ENCODE results near the gene ZCCHC2.

The ZCCHC2 gene

DNA sequence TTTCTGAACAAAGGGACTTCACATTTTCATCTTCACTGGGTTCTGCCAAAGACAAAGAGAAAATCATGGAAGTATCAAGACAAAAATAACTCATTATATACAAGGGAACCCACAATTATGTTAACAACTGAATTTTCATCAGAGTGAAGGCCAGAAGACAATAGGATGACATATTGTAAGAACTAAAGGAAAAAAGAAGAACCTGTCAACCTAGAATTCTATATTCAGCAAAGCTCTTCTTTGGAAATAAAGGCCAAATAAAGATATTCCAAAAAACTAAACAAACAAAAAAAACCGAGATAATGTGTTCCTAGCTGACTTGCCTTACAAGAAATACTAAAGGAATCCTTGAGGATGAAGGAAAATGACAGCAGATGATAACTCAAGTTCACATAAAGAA lies 10.3 kb upstream of the ZCCHC2 start:
- no peak for DNase-seq (ENCODE audit: low read depth)

DNA sequence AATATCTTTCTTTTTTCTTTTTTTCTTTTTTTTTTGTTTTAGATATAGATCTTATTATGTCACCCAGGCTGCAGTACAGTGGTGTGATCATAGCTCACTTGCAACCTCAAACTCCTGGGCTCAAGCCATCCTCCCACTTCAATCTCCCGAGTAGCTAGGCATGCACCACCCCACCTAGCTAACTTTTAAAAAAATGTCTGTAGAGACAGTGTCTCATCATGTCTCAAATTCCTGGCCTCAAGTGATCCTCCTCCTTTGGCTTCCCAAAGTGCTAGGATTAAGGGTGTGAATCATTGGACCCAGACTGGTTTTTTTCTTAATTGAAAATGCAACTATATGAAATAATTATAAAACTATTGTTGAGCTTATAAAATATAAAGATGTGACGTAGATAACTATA lies 9.8 kb upstream of the ZCCHC2 start:
- no peak for DNase-seq (ENCODE audit: low read depth)

DNA sequence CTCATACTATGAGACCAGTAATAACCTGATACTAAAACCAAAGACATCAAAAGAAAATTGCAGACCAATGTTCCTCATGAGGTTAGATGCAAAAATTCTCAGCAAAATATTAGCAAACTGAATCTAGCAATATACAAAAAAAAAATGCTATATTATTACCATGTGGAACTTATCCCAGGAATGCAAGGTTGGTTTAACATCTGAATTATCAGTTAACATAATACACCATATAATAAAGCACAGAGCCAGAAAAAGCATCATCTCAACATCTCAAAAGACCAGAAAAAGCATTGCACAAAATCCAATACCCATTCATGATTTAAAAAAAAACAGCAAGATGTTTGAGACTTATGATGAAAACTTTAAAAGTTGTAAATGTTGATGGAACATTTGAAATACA lies 8.3 kb upstream of the ZCCHC2 start:
- DNase-seq (ENCODE audit: low read depth), result no peak

DNA sequence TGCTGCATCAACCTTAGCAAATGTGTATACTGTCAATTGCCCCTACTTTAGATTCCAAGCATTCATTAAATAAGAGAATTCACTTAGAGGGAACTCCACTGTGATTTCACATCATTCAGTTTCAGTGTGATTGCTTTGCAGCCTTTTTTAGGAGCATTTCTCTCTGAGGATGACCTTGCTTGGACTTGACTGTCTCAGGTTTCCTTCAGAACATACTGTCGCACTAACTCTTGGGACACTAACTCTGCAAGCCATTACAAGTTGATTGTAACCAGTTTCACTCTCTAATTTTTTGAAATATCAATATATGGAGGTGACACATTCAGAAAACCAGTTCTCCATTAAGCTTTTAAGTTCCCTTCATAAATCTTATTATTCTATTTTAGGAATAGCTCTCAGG lies 6.6 kb upstream of the ZCCHC2 start:
- no peak for DNase-seq (ENCODE audit: low read depth)

DNA sequence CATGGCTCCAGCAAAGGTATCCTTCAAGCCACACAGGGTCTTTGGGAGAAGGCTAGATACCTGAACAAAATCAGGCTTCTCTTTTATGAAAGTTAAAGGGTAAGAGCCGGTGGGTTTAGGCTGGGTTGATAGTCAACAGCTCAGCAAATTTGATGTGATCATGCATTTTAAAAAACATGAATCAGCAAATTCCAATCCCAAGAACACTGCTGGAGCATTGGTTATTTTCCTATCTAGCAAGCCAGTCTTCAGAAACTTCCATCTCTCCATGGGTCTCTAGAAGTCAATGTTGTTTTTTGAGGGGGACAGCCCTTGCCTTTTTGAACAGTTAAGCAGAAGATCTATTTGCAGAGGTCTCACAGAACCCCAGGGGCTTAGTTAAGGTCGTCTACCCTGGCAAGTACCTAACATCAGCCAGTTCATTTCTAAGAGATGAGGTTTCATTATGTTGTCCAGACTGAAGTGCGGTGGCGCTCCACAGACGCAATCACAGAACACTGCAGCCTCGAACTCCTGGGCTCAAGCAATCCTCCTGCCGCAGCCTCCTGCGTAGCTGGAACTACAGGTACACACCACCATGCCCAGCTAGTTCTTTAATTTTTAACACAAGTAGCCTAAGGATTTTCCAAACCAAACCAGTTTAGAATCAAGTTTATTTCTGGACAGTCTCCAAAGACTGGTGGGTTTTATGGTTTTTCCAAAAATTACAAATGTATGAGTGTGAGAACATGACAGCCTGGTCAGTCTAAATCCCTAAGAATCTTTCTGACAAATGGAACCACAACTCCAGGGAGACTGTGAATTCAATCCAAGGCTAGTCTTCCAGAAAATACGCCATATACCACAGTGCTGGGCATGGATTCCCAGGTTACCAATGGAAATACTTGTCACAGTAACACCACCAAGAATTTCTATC lies 4.1 kb upstream of the ZCCHC2 start:
- DNase-seq (ENCODE audit: low read depth), result no peak

DNA sequence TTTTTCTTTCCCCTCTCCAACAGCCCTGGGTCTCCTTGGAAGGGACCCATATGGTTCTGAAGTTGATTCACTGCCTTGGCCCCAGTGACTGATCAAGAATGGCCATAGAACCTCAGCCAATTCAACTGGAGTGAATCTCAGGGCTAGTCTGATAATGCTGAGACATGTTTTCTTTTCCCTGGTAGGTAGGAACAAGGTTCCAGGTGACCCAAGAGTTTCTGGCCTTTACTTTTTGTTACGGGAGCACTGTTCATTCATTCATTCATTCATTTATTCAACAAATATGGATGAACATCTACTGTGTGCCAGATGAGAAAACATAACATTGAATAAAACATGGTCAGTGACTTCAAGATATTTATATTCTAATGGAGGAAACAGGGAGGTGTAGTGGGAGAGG lies 3.1 kb upstream of the ZCCHC2 start:
- no peak for DNase-seq (ENCODE audit: low read depth)

DNA sequence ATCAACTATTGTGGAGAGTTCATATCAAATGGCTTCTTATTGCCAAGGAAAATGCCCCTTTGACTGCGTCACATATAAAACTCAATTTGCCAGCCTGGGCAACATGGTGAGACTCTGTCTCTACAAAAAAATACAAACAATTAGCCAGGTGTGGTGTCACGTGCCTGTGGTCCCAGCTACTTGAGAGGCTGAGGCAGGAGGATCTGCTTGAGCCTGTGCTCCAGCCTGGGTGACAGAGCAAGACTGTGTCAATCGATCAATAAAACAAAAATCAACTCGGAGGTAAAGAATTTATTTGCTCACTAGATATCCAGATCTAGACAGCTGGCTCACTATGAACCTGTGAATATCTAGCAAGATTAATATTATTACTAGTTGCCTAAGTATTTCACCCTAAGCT lies 1.7 kb upstream of the ZCCHC2 start:
- no peak for DNase-seq (ENCODE audit: low read depth)

DNA sequence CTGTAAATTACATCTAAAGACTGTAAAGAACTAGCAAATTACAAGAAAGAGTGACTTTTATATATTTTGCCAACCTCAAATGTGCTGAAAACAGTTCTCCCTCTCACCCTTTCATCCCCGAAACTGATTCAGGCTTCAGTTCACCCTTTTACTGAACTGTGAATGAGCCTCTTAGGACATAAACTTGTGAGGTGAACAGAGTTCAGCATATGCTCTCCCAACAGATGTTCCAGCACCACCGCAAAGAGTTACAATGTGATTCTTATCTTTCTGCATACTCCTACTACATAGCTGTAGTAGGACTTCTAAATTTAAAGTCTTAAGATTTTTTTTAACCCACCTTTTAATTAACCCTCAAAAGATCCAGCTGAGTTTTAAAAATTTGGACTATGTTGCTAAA lies 1.2 kb upstream of the ZCCHC2 start:
- no peak for DNase-seq (ENCODE audit: low read depth)

DNA sequence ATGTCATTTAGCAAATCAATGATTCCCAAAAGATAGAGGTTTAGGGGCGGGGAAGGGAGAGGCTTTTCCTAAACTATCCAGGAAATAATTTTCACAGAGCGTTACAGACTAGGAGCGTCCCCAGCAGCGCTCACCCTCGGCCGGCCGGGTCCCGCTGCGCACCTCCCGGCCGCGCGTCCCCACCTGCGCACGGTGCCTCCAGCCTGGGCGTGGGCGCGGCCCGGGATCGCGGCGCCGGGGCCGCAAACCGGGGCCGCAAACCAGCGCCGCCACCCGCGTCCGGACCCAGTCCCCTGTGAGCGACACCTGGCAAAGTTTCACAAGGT lies 684 bp upstream of the ZCCHC2 start:
- no peak for DNase-seq (ENCODE audit: low read depth)

DNA sequence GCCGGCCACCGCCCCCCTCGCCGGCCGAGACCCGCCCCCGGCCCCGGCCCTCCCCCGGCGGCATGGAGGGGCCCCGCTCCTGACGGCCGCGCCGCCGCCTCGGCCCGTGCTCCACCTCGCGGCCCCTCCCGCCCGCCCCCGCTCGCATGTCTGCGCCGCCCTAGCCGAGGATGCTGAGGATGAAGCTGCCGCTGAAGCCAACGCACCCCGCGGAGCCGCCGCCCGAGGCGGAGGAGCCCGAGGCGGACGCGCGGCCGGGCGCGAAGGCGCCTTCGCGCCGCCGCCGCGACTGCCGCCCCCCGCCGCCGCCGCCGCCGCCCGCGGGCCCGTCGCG lies 397 bp downstream of the ZCCHC2 start:
- no peak for DNase-seq (ENCODE audit: low read depth)

DNA sequence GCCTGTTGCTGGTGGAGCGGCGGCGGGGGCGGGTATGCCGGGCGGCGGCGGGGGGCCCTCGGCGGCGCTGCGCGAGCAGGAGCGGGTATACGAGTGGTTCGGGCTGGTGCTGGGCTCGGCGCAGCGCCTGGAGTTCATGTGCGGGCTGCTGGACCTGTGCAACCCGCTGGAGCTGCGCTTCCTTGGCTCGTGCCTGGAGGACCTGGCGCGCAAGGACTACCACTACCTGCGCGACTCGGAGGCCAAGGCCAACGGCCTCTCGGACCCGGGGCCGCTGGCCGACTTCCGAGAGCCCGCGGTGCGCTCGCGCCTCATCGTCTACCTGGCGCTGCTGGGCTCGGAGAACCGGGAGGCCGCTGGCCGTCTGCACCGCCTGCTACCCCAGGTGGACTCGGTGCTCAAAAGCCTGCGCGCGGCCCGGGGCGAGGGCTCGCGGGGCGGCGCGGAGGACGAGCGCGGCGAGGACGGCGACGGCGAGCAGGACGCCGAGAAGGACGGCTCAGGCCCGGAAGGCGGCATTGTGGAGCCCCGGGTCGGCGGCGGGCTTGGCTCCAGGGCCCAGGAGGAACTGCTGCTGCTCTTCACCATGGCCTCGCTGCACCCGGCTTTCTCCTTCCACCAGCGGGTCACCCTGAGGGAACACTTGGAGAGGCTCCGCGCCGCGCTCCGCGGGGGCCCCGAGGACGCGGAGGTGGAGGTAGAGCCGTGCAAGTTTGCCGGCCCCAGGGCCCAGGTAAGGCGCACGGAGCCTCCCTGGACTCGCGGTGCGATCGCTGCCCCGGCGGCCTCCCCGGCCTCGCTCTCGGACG lies 1.0 kb downstream of the ZCCHC2 start:
- DNase-seq (ENCODE audit: low read depth), result peak; percentile 22

DNA sequence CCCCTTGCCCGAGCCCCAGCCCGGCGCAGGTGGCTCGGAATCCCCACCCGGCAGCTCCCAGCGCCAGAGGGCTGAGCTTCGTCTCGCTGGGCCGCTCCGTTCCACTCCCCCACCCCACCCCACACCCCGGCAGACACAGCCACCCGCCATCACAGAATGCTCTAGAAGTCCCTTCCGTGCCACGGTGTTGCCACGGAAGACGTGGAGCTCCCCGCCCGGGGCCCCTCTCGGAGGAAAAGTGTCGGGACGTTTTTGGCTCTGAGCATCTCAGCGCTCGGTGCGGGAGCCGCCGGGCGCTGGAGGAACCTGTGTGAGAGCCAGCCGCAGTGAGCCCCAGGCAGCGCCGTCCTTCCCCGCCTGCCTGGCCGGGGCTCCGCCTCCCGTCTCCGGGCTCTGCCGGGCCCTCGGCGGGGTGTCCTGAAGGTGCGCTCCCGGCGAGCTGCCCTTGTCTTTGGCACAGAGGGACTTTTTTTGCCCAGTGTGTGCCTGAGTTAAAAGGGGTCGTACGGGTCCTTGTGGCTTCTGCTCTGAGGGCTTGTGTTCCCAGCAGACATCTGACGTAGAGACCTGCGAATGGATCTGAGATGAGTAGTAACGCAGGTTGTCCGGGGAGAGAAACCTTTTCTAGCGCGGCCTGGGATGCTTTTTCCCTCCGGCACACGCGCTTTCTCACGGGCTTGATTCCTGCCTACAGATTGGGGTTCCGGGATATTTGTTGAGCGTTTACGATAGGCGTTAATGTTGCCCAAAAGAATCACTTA lies 1.8 kb downstream of the ZCCHC2 start:
- DNase-seq (ENCODE audit: low read depth), result peak; percentile 32

DNA sequence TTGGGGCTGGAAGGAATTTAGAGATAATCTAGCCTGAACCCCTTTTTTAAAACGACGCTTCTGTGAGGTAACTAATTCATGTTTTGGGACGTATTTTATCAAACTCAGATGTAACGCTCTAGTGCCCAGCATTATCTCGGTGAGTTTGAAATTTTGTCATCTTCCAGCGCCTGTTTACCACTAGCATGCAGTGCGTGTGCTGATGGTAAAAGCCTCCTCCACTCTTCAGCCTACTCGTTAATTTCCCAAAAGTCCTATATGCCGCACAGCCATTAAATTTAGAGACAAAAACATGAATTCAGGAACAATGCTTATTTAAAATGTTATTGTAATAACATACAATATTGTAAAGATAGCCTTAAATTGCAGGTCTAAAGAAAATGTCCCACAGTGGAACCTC lies 2.8 kb downstream of the ZCCHC2 start:
- no peak for DNase-seq (ENCODE audit: low read depth)

DNA sequence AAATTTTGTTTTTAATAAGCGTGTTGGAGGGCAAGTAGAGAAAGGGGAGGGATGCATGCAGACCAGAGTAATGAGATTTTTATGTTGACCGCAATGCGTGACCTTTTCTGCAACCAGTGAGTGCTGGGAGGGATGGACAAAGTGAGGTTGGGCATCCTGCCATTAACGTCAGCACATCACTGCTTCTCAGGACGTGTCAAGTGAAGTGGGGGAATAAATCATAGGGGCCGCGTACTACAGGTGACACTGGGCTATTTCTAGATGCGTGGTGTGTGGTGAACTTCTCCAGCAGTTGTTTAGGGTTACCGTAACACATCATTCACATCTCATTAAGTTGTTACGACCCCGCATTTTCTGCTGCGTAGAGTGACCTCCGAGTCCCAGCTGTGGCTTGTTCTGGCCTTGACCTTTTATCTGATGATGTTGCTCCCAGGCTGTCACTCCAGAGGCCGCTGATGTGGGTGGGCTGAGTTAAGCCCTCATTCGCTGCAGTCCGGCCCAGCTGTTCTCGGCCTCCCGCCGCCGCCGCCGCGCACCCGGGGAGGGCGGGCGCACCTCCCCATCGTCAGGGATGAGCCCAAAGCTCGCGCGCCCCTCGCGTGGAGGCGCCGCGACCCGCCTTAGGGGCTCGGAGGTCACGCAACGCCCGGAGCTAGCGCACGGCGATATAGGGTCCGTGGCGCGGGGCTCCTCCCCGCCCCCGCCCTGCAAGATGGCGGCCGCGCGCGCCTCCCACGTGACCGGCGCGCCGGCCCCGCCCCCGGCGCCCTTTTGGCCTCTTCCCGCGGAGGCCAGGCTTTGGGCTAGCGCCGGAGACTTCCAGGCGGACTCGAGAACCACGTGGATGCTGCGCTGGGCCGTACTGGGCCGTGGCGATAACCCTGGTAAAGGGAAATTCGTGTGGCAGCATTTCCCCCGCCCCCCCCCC lies 3.5 kb downstream of the ZCCHC2 start:
- peak; percentile 45 for DNase-seq (ENCODE audit: low read depth)

DNA sequence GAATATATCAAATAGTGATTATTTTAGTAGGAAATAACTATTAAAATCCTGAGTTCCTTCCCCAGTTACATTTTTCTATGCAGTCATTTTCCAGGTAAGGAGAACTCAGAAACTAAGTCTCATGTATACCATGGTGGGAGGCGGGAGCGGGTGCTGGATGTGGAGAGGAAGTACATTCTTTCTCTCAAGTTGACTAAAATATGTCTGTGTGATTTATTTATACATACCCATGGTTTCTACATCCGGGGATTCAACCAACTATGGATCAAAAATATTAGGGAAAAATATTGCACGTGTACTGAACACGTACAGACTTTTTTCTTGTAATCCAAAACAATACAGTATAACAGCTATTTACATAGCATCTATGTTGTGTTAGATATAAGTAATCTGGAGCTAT lies 6.8 kb downstream of the ZCCHC2 start:
- DNase-seq (ENCODE audit: low read depth), result no peak

DNA sequence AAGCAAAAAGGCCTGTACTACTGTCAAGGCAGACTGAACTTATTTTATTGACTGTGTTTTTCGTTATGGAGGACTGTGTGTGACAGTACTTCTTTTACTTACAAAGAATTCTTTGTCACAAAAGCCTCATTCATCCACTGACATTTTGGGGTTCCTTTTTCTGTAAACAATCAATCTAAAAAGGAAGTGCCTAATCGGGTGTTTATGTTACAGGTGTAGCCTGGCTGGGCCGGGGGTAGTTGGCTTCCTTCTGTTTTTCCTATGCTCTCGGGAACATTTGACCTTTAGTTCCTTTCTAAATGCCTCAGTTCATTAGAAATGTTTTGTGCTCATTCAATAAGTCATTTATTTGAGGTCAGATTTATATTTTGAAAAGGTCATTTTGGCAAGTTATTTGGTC lies 8.3 kb downstream of the ZCCHC2 start:
- DNase-seq (ENCODE audit: low read depth), result no peak

DNA sequence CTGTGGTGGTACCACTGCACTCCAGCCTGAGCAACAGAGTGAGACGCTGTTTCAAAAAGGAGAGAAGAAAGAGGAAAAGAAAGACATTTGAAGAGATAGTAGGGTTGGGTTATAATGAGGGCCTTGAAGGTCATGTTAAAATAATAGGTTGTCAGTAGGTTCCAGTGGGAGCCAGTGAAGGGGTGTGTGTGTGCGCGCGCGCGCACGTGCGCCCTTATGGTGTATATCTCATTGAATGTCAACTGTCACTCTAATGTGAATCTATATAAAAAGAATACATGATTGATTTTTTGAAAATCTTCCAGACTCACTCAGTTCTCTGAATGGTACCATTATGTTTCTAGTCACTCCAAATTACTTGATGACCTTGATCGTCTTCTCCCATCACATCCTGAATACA lies 9.1 kb downstream of the ZCCHC2 start:
- no peak for DNase-seq (ENCODE audit: low read depth)

DNA sequence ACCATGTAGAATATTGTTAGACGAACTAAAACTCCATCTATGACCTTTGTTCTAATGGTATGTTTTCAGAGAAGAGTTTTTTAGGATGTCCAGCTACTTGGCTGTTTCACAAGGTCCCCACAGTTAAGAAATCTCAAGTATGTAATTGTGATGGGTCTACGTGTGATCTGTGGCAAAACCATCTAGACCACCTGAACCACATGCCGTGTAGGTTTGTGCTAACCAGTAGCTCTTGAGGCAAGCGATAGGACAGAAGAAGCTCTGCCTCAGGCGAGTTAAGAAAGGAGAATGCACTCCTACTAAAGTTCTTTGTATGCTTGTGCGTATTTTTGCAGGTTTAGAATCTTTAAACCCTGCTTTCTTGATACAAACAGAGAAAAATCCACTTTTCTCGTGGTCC lies 13.2 kb downstream of the ZCCHC2 start:
- DNase-seq (ENCODE audit: low read depth), result no peak

DNA sequence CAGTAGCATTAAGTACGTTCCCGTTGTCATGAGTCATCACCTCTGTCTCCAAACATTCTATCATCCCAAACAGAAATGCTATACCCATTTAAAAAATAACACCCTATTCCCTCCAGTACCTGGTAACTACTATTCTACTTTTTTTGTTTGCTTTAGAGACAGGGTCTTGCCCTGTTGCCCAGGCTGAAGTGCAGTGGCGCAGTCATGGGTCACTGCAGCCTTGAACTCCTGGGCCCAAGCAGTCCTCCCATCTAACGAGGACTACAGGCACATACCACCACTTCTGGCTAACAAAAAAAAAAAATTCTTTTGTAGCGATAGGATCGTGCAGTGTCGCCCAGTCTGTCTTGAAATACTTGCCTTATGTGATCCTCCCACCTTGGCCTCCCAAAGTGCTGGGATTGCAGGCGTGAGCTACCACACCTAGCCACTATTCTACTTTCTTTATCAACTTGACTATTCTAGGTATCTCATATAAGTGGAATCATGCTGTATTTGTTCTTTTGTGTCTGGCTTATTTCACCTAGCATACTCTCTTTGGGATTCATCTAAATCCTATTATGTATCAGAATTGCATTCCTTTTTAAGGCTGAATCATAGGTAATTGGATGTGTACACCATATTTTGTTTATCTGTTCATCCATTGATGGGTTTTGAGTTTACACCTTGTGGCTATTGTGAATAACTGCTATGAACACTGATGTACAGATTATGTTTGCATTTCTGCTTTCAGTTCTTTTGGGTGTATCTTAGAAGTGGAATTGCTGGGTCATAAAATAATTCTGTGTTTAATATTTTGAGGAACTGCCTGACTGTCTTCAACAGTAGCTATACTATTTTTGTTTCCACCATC lies 14.4 kb downstream of the ZCCHC2 start:
- DNase-seq (ENCODE audit: low read depth), result no peak

DNA sequence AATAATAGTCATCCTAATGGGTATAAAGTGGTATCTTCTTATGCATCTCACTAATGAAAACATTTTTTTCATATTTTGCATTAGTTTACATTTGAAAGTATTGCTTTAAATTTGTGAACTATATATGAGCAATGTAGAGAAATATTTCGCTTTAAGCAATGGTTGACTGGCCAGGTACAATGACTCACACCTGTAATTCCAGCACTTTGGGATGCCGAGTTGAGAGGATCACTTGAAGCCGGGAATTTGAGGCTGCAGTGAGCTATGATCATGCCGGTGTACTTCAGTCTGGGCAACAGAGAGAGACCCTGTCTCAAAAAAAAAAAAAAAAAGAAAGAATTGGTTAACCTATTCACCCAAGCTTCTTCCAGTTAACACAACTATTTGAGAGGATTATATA lies 15.1 kb downstream of the ZCCHC2 start:
- no peak for DNase-seq (ENCODE audit: low read depth)

DNA sequence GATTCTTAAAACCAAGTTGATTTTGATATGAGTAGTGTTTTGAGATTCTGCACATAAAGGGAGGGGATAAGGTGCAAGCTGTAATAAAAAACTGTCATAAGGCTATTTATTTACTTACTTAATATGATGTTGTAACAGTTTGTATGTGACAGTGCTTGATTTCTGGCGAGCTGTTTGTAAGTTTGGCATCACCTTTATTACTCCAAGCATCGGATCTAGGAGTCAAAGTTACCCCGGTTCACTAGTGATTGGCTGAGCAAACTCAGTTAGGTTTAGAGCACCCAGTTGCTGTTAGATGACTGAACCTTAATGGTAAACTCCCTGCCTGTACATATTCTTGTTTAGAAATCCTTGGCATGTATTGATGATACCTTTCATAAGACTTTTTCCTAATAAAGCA lies 16.1 kb downstream of the ZCCHC2 start:
- no peak for DNase-seq (ENCODE audit: low read depth)

All from activated gamma-delta T cell treated with anti-CD3 and anti-CD28 coated beads, Interleukin-2, amount 50 U/mL, for 16 hours (primary cell).